ENCODE results near the gene ADGRD1.

ADGRD1 gene

GRCh38 chr12:131012279-131013069 lies 58.8 kb downstream of the ADGRD1 start:
- no peak for TF ChIP-seq CTCF (IDR thresholded peaks at IDR 0.05; ENCODE audit: low read length, missing control alignments)
- no peak for DNase-seq (ENCODE audit: low read depth)
- H3K4me3 ChIP-seq (replicated peaks; ENCODE audit: low read depth, low read length), result no peak overlapping the region

DNA sequence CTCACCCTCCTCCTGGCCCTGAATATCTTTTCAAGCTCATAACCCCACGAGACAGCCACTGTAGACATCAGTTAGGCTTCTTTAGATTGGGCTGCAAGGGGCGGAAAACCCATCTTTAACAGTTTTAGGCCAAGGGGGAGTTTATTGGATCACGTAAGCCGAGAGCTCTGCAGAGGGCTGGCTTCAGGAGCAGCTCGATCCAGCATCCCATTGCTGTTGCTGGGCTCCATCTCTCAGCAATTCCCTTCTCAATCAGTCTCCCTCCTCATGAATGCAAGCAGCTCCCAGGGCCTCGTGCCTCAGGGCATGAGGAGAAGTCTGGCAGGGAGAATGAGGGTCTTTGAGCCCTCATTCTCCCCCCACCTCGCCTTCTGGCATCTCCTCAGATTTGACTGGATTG lies 59.4 kb downstream of the ADGRD1 start:
- no peak for TF ChIP-seq CTCF (IDR thresholded peaks at IDR 0.05; ENCODE audit: low read length, missing control alignments)
- no peak overlapping the region for H3K4me3 ChIP-seq (replicated peaks; ENCODE audit: low read depth, low read length)

DNA sequence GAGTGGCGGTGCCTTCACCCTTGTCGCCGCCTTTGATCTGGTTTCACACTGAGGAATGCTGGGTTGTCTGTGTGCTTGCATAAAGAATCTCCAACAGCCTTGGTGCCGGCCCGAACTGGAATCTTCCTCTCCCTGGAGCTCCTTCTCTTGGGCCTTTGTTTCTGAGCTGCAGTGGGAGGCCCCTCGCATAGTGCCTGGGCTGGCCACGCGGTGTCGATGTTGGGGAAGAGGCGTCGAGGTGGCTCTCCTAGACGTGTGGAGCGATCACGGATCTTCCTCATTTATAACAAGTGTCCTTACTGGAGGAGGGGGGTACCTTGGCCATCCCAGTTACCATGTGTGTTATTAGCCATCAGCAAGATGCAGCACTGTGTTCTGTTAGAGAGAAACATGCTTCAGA lies 60.6 kb downstream of the ADGRD1 start:
- H3K4me3 ChIP-seq (replicated peaks; ENCODE audit: low read depth, low read length), result no peak overlapping the region
- no peak for DNase-seq (ENCODE audit: low read depth)
- TF ChIP-seq CTCF (IDR thresholded peaks at IDR 0.05; ENCODE audit: low read length, missing control alignments), result no peak

More for the DNA sequence above, 59.4 kb downstream of the ADGRD1 start:
- DNase-seq (ENCODE audit: low read depth), result no peak

DNA sequence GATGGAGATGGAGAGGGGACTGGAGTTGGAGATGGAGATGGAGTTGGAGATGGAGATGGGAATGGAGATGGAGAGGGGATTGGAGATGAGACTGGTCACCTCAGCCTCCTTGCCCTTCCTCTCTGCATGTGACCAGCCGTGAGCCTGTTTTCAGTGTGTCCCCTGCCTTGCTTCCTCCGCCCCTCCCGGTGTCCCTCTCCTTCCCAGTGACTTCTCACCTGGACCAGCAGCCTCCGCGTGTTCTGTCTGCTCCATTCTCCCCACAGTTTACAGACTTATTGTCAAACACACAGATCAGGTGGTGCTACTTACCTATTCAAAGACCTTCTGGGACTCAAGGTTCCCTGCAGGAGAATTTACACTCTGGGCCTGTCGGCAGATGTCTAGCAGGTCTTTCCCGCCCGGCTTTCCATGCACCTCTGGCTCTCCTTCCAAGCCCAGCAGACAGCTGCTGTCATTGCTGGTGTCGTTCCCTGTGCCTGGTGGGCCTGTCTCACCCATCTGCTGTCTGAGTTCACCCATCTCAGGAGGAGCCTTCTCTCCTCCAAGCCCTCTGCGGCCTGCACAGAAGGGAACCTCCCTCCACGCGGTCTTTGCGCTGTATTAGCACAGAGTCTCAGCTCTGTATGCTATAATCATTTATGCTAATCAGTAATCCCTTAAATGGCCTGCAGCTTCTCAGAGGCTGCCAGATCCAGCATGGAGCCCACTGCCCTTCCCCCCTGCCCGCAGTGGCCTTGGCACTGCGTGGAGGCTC lies 62.1 kb downstream of the ADGRD1 start:
- no peak for DNase-seq (ENCODE audit: low read depth)
- no peak overlapping the region for H3K4me3 ChIP-seq (replicated peaks; ENCODE audit: low read depth, low read length)
- no peak for TF ChIP-seq CTCF (IDR thresholded peaks at IDR 0.05; ENCODE audit: low read length, missing control alignments)

DNA sequence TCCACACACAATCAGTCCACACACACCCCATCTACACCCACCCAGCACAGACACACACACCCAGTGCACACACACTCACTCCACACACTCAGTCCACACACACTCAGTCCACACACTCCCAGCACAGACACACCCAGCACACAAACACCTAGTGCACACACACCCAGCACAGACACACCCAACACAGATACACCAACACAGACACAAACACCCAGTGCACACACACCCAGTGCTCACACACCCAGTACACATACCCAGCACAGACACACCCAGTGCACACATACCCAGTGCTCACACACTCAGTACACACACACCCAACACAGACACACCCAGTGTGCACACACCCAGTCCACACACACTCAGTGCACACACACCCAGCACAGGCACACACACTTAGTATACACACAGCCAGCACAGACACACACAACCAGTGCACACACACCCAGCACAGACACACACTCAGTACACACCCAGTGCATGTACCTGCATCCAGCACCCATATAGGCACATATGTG lies 63.8 kb downstream of the ADGRD1 start:
- no peak for DNase-seq (ENCODE audit: low read depth)
- TF ChIP-seq CTCF (IDR thresholded peaks at IDR 0.05; ENCODE audit: low read length, missing control alignments), result no peak
- no peak overlapping the region for H3K4me3 ChIP-seq (replicated peaks; ENCODE audit: low read depth, low read length)

DNA sequence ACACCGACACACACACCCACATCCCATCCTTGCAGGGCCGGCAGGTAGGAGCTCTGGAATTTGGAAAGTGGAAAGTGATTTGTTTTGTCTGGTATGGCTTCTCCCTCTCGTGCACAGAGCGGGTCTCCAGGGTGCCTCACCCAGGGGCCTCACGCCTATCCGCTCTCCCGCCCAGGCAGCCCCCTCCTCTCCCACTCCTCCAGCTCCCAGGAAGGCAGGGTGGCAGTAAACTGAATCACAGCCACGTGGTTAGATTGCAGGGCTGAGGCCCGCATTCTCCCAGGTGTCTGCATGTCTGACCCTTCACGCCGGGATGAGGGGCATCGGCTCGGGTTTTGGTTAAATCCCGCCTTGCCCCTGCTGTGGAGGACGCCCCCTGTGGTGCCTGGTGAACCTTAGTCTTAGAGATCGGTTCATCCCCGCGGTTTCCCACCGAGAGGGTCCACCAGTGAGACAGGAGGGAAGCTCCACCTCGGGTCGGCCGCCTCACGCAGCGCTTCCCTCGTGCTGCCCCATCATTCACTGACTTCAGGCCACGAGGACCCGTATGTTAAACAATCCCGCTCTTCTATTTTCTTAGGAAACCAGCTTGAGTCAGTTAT lies 64.4 kb downstream of the ADGRD1 start:
- no peak overlapping the region for H3K4me3 ChIP-seq (replicated peaks; ENCODE audit: low read depth, low read length)
- TF ChIP-seq CTCF (IDR thresholded peaks at IDR 0.05; ENCODE audit: low read length, missing control alignments), result no peak
- no peak for DNase-seq (ENCODE audit: low read depth)

All from fibroblast of pulmonary artery (primary cell).